GM12874 (cell line): ENCODE measurements around the gene SHMT2.

Source experiments
- TF ChIP-seq, protein P1 (sequence below): IDR thresholded peaks from 2 replicates; pipeline ENCODE4 v1.5.1; 2011; ENCODE audit warnings: low read depth, mild to moderate bottlenecking, control low read depth, low read length, moderate library complexity; ENCODE audit not compliant: insufficient read depth

The SHMT2 gene

DNA sequence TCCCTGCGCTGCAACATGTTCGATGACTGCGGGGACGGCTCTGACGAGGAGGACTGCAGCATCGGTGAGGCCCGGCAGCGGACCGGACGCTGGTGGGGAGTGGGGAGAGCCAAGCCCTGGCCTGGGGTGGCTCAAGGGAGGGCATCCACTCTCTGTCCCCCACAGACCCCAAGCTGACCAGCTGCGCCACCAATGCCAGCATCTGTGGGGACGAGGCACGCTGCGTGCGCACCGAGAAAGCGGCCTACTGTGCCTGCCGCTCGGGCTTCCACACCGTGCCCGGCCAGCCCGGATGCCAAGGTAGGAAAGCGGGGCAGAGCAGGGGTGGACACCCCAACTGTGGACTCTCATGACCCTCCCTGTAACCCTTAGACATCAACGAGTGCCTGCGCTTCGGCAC lies 24.3 kb upstream of the SHMT2 start:
- TF ChIP-seq, protein P1, sequence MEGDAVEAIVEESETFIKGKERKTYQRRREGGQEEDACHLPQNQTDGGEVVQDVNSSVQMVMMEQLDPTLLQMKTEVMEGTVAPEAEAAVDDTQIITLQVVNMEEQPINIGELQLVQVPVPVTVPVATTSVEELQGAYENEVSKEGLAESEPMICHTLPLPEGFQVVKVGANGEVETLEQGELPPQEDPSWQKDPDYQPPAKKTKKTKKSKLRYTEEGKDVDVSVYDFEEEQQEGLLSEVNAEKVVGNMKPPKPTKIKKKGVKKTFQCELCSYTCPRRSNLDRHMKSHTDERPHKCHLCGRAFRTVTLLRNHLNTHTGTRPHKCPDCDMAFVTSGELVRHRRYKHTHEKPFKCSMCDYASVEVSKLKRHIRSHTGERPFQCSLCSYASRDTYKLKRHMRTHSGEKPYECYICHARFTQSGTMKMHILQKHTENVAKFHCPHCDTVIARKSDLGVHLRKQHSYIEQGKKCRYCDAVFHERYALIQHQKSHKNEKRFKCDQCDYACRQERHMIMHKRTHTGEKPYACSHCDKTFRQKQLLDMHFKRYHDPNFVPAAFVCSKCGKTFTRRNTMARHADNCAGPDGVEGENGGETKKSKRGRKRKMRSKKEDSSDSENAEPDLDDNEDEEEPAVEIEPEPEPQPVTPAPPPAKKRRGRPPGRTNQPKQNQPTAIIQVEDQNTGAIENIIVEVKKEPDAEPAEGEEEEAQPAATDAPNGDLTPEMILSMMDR = no peak

DNA sequence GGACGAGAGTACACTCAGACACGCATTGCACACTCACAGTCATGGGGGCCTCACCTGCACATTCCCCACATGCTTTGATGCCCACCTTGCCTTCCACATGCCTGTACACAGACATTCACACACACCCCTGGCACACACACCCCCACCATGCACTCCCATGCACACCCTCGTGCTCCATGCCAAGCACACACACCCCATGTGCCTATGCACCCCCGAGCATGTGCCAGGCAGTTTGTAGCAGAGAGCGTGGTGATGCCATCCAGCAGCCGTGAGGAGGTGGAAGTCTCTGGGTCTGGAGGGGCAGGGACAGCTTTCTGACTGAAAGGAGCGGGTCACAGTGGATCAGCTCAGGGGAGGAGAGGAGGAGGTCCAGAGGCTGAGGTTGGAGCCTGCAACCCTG lies 23.6 kb upstream of the SHMT2 start:
- TF ChIP-seq, protein P1 = no peak

DNA sequence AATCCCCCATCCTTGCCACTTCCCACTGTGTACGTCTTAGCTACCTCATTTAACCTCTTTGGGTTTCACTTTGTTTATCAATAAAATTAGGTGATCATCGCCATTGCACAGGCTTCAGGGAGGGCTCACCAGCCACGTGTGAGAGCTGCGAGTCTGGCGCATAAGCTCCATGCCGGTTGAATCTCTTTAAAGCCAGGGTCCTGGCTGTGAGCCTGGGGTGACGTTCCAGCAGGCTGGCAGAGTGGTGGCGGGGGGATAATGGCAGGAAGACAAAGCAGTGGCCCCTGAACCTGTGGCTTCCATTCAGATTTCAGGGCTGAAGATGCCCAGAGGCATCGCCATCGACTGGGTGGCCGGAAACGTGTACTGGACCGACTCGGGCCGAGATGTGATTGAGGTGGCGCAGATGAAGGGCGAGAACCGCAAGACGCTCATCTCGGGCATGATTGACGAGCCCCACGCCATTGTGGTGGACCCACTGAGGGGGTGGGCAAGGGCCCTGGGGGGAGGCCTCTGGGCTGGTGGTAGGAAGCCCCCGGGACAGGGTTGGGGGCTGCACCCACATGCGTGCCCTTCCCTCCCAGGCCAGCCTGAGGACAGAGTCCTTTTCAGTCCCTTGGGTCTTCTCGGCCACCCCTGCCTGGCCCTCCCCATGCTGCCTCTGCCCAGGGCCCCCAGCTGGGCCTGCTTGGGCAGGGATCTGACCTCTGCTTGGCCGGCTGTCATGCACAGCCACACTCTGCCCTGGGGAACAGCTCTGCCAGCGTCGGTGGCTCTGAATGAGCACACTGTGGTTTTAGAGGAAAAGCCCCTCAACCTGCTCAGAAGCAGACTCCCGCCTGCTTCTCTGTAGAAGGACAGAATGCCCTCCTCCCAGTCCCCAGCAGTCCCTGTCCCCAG lies 21.5 kb upstream of the SHMT2 start:
- TF ChIP-seq, protein P1 = no peak

DNA sequence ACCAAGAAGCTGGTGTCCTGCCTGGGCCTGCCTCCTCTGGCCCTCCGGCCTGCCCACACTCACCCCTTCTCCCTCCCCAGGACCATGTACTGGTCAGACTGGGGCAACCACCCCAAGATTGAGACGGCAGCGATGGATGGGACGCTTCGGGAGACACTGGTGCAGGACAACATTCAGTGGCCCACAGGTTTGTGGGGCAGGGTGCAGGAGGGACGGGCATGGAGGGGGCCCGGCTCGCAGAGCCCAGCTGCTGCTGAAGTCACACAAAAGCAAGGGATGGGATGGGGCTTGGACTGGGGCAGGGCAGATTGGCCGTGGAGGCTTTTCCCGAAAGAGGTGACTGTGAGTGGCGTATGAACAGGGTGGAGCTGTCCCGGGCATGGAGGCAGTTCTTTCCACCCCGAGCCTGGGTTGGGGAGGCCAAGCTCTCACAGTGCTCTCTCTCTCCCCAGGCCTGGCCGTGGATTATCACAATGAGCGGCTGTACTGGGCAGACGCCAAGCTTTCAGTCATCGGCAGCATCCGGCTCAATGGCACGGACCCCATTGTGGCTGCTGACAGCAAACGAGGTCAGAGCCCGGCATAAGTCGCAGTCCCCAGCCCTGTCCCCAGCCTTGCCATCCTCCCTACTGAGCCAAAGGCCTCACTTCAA lies 20.8 kb upstream of the SHMT2 start:
- TF ChIP-seq, protein P1 = no peak

DNA sequence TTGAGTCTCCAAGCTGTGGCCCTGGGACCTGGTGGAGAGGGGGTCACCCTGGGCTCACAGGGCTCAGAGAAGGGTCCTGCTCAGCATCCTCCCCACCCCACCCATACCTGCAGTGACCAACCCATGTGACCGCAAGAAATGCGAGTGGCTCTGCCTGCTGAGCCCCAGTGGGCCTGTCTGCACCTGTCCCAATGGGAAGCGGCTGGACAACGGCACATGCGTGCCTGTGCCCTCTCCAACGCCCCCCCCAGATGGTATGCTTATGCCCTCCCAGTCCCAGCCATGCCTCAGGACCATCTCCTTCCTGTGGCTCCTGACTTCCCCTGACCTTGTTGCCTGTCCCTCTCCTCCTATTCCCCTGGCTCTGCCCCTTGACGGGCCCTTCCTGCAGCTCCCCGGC lies 19.6 kb upstream of the SHMT2 start:
- TF ChIP-seq, protein P1 = no peak

DNA sequence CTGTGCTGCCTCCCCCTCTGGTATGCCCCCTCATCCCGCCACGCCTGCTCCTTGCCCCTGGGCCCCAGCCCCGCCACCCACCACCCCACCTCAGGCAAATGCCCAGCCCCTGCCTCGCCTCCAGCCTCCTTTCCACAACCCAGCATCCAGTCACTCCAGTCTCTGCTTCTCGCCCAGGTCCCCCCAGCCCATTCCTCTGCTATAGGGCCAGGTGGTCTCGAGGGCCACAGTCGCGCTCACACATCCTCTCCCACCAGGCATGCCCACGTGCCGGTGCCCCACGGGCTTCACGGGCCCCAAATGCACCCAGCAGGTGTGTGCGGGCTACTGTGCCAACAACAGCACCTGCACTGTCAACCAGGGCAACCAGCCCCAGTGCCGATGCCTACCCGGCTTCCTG lies 19.1 kb upstream of the SHMT2 start:
- TF ChIP-seq, protein P1 = no peak

DNA sequence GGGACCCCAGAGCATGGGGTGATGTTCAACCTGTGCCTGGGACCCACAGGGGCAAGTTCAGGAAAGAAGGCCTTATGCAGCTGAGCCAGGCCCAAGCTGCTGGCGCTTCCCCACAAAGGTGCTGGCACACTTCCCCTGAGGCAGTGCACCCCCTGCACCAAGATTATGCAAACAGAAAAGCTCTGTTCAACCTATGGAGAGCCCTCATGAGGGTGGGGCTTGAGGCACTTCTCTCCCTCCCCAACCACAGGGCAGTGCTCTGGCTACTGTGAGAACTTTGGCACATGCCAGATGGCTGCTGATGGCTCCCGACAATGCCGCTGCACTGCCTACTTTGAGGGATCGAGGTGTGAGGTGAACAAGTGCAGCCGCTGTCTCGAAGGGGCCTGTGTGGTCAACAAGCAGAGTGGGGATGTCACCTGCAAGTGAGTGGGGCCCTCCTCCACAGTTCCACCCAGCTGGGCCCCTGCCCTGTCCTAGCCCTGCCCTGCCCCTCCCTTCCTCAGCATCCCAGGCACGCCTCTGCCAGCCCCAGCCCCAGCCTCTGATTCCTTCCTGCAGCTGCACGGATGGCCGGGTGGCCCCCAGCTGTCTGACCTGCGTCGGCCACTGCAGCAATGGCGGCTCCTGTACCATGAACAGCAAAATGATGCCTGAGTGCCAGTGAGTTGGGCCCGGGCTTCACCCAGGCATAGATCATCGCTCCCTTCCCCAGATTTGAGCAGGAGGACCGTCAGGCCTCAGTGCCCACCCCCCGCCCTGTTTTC lies 18.4 kb upstream of the SHMT2 start:
- TF ChIP-seq, protein P1 = no peak
